ENCODE measurements around the gene PTBP1. TPM values are rescaled to one million over a fixed set of nuclear protein-coding genes. Genes with fewer than 3 reads are reported as not detected.

PTBP1 gene
- total and polyA plus RNA-seq, 2 experiments from 2014 or later = 539 to 632 TPM

- H3K9me2 ChIP-seq (ENCODE audit: insufficient read depth) = no peaks in the 10 kb centered on the region
- DNase-seq (ENCODE audit: low spot score) = peak; percentile 72
- H3K4me1 Mint-ChIP-seq = no peaks in the 10 kb centered on the region
- H3K4me2 ChIP-seq = no peak overlapping the region
- no peak overlapping the region for H3K4me3 Mint-ChIP-seq
- no peaks in the 10 kb centered on the region for H3K4me1 ChIP-seq (ENCODE audit: insufficient read depth)
- no peak for TF ChIP-seq JUNB (IDR thresholded peaks at IDR 0.05; ENCODE audit: unreplicated experiment)
- 0 out of 4 replicates have a peak, but pooled peaks of 1 of the 2 experiments have one; percentile 11 for TF ChIP-seq CTCF (conservative IDR thresholded peaks at IDR 0.05; ENCODE audit: low read depth in 2 of 2)
- H3K4me3 ChIP-seq = no peak overlapping the region
- peak; percentile 79 for ATAC-seq
- no peaks in the 10 kb centered on the region for H3F3A ChIP-seq (replicated peaks; ENCODE audit: low read depth)
- H3K27me3 Mint-ChIP-seq (ENCODE audit: insufficient read depth, low read depth, poor library complexity) = peaks cover 5% of the 10 kb centered on the region
- no peaks in the 10 kb centered on the region for H3K27me3 ChIP-seq (ENCODE audit: insufficient read depth)
- H3K36me3 ChIP-seq (ENCODE audit: insufficient read depth) = no peaks in the 10 kb centered on the region
- H3K36me3 Mint-ChIP-seq (ENCODE audit: low read depth) = no peaks in the 10 kb centered on the region
- 0 out of 3 replicates have a peak, but pooled peaks cover 3% of the 10 kb centered on the region for H3K9me3 Mint-ChIP-seq
- no peaks in the 10 kb centered on the region for H4K20me1 ChIP-seq (replicated peaks; ENCODE audit: insufficient read depth)
- H3K79me2 ChIP-seq (replicated peaks; ENCODE audit: insufficient read depth) = no peaks in the 10 kb centered on the region
- H3K27ac ChIP-seq (ENCODE audit: low read depth) = no peak overlapping the region
- no peak overlapping the region for H3K27ac Mint-ChIP-seq
- no peak overlapping the region for H2AFZ ChIP-seq
These were observed 24.4 kb upstream of the PTBP1 start for GRCh38 chr19:772730-773436.

GRCh38 chr19:776549-776948 lies 20.7 kb upstream of the PTBP1 start:
- 0 out of 2 replicates have a peak, but pooled peaks cover 4% of the 10 kb centered on the region for H3K79me2 ChIP-seq (replicated peaks; ENCODE audit: insufficient read depth)
- no peak overlapping the region for H3K4me2 ChIP-seq
- no peak for ATAC-seq
- H3K4me3 Mint-ChIP-seq = no peak overlapping the region; the same call in 2 of the 3 replicates
- H3K9me3 Mint-ChIP-seq = no peaks in the 10 kb centered on the region
- no peaks in the 10 kb centered on the region for H3K36me3 Mint-ChIP-seq (ENCODE audit: low read depth)
- H3K36me3 ChIP-seq (ENCODE audit: insufficient read depth) = no peaks in the 10 kb centered on the region
- 0 out of 2 replicates have a peak, but pooled peaks cover 7% of the 10 kb centered on the region for H3F3A ChIP-seq (replicated peaks; ENCODE audit: low read depth)
- no peaks in the 10 kb centered on the region for H3K9me2 ChIP-seq (ENCODE audit: insufficient read depth)
- H3K4me1 ChIP-seq (ENCODE audit: insufficient read depth) = peaks cover 8% of the 10 kb centered on the region
- H2AFZ ChIP-seq = no peak overlapping the region
- H3K27ac Mint-ChIP-seq = no peak overlapping the region
- H3K27ac ChIP-seq (ENCODE audit: low read depth) = no peak overlapping the region
- no peaks in the 10 kb centered on the region for H3K27me3 ChIP-seq (ENCODE audit: insufficient read depth)
- no peak overlapping the region for H3K4me3 ChIP-seq
- H3K4me1 Mint-ChIP-seq = peaks cover 1% of the 10 kb centered on the region; the same call in 2 of the 3 replicates
- DNase-seq (ENCODE audit: low spot score) = no peak
- no peaks in the 10 kb centered on the region for H4K20me1 ChIP-seq (replicated peaks; ENCODE audit: insufficient read depth)
- peaks cover 11% of the 10 kb centered on the region for H3K27me3 Mint-ChIP-seq (ENCODE audit: insufficient read depth, low read depth, poor library complexity)
- TF ChIP-seq ZNF462 (CRISPR knock-in tag; IDR thresholded peaks at IDR 0.05) (no peak), EZH2phosphoT487 (IDR thresholded peaks at IDR 0.05; ENCODE audit: unreplicated experiment) (no peak), STAT1 (IDR thresholded peaks at IDR 0.05; ENCODE audit: unreplicated experiment) (no peak), JUNB (IDR thresholded peaks at IDR 0.05; ENCODE audit: unreplicated experiment) (no peak), CTCF (conservative IDR thresholded peaks at IDR 0.05; ENCODE audit: low read depth in 2 of 2) (no peak), ETS1 (IDR thresholded peaks at IDR 0.05) (no peak), EZH2 (IDR thresholded peaks at IDR 0.05; ENCODE audit: low read depth, unreplicated experiment) (no peak), ZNF331 (CRISPR knock-in tag; IDR thresholded peaks at IDR 0.05; ENCODE audit: low read depth) (no peak), CREB1 (CRISPR knock-in tag; IDR thresholded peaks at IDR 0.05; ENCODE audit: low read depth) (no peak)
